NB4 (cell line): Measurements from ENCODE around the gene PET100.

Source experiments
- MYC ChIP-seq: IDR thresholded peaks from 2 replicates; pipeline ENCODE4 v1.6.1; 2011; ENCODE audit warnings: low read depth, low read length
- POLR2A ChIP-seq: IDR thresholded peaks from 2 replicates; pipeline ENCODE4 v1.6.1; 2011; ENCODE audit warnings: mild to moderate bottlenecking; ENCODE audit not compliant: insufficient read length; ENCODE audit errors: extremely low read depth
- TF ChIP-seq, protein P1 (sequence below): IDR thresholded peaks from one replicate; pipeline ENCODE4 v1.5.1; 2012; ENCODE audit warnings: low read depth, low read length
- TF ChIP-seq, protein P2 (sequence below): IDR thresholded peaks from 2 replicates; pipeline ENCODE4 v1.6.1; 2011; ENCODE audit warnings: low read depth, low read length

DNA sequence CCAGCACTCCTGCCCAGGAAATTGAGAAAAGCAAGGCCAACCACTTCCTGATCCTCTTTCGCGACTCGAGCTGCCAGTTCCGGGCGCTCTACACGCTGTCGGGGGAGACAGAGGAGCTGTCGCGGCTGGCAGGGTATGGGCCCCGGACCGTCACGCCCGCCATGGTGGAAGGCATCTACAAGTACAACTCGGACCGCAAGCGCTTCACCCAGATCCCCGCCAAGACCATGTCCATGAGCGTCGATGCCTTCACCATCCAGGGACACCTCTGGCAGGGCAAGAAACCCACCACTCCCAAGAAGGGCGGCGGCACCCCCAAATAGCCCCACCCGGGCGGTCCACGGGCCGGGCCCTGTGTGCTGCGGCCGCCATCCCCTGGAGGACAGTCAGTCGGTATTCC lies 11.9 kb upstream of the PET100 start:
- TF ChIP-seq, protein P1, sequence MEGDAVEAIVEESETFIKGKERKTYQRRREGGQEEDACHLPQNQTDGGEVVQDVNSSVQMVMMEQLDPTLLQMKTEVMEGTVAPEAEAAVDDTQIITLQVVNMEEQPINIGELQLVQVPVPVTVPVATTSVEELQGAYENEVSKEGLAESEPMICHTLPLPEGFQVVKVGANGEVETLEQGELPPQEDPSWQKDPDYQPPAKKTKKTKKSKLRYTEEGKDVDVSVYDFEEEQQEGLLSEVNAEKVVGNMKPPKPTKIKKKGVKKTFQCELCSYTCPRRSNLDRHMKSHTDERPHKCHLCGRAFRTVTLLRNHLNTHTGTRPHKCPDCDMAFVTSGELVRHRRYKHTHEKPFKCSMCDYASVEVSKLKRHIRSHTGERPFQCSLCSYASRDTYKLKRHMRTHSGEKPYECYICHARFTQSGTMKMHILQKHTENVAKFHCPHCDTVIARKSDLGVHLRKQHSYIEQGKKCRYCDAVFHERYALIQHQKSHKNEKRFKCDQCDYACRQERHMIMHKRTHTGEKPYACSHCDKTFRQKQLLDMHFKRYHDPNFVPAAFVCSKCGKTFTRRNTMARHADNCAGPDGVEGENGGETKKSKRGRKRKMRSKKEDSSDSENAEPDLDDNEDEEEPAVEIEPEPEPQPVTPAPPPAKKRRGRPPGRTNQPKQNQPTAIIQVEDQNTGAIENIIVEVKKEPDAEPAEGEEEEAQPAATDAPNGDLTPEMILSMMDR = no peak
- TF ChIP-seq POLR2A (no peak), MYC (no peak)
- TF ChIP-seq, protein P2, sequence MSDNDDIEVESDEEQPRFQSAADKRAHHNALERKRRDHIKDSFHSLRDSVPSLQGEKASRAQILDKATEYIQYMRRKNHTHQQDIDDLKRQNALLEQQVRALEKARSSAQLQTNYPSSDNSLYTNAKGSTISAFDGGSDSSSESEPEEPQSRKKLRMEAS = no peak
